ENCODE measurements around the gene AMOTL1.

Gene AMOTL1

GRCh38 chr11:94883878-94884277, 115.7 kb downstream of the AMOTL1 start:
- TF ChIP-seq, protein P1, sequence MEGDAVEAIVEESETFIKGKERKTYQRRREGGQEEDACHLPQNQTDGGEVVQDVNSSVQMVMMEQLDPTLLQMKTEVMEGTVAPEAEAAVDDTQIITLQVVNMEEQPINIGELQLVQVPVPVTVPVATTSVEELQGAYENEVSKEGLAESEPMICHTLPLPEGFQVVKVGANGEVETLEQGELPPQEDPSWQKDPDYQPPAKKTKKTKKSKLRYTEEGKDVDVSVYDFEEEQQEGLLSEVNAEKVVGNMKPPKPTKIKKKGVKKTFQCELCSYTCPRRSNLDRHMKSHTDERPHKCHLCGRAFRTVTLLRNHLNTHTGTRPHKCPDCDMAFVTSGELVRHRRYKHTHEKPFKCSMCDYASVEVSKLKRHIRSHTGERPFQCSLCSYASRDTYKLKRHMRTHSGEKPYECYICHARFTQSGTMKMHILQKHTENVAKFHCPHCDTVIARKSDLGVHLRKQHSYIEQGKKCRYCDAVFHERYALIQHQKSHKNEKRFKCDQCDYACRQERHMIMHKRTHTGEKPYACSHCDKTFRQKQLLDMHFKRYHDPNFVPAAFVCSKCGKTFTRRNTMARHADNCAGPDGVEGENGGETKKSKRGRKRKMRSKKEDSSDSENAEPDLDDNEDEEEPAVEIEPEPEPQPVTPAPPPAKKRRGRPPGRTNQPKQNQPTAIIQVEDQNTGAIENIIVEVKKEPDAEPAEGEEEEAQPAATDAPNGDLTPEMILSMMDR (IDR thresholded peaks at IDR 0.05; ENCODE audit: low read depth, low read length): no peak
- no peak for DNase-seq
- Histone ChIP-seq H3K36me3 (peaks cover 11% of the 10 kb centered on the region), H3K4me3 (ENCODE audit: low read depth, low read length) (no peak overlapping the region), H3K9me3 (ENCODE audit: severe bottlenecking) (no peaks in the 10 kb centered on the region), H3K27ac (0 out of 2 replicates have a peak overlapping the region, but pooled peaks have one; percentile 2), H3K27me3 (ENCODE audit: insufficient read depth, low read depth, severe bottlenecking) (no peaks in the 10 kb centered on the region)

- TF ChIP-seq, protein P1 (IDR thresholded peaks at IDR 0.05; ENCODE audit: low read depth, low read length): no peak
- DNase-seq: peak; percentile 33
- Histone ChIP-seq H3K4me3 (ENCODE audit: low read depth, low read length) (no peak overlapping the region), H3K27me3 (ENCODE audit: insufficient read depth, low read depth, severe bottlenecking) (no peaks in the 10 kb centered on the region), H3K36me3 (peaks cover 8% of the 10 kb centered on the region), H3K9me3 (ENCODE audit: severe bottlenecking) (no peaks in the 10 kb centered on the region), H3K27ac (peak overlapping the region; percentile 22; the same call in 1 of the 2 replicates)
Measured at GRCh38 chr11:94884376-94884775, 116.2 kb downstream of the AMOTL1 start.

GRCh38 chr11:94885133-94885532, 117.0 kb downstream of the AMOTL1 start:
- Histone ChIP-seq H3K4me3 (ENCODE audit: low read depth, low read length) (no peak overlapping the region), H3K27me3 (ENCODE audit: insufficient read depth, low read depth, severe bottlenecking) (no peaks in the 10 kb centered on the region), H3K9me3 (ENCODE audit: severe bottlenecking) (no peaks in the 10 kb centered on the region), H3K36me3 (peaks cover 5% of the 10 kb centered on the region), H3K27ac (peak overlapping the region; percentile 22; the same call in 1 of the 2 replicates)
- peak; percentile 19 for DNase-seq
- TF ChIP-seq, protein P1 (IDR thresholded peaks at IDR 0.05; ENCODE audit: low read depth, low read length): no peak

DNA sequence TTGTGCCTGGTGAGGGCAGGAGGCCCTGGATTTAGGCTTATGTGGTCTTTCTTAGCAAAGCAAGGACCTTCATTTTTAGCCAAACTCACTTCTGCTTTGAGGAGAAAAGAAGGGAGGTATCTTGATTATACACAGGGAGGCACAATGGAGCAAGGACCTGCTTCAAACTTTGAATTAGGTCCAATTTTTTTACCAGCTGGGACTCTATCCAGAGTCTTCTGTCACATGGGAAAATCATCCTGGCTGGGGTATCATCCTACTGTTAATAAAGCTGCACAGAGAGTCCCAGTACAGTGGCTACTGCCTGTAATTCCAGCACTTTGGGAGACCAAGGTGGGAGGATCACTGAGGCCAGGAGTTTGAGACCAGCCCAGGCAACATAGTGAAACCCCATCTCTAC, 117.4 kb downstream of the AMOTL1 start:
- DNase-seq: no peak
- H3K27ac ChIP-seq: no peak overlapping the region
- TF ChIP-seq, protein P1 (IDR thresholded peaks at IDR 0.05; ENCODE audit: low read depth, low read length): no peak
- peaks cover under 1% of the 10 kb centered on the region for H3K36me3 ChIP-seq
- no peaks in the 10 kb centered on the region for H3K9me3 ChIP-seq (ENCODE audit: severe bottlenecking)
- no peak overlapping the region for H3K4me3 ChIP-seq (ENCODE audit: low read depth, low read length)
- no peaks in the 10 kb centered on the region for H3K27me3 ChIP-seq (ENCODE audit: insufficient read depth, low read depth, severe bottlenecking)

GRCh38 chr11:94888204-94888603, 120.0 kb downstream of the AMOTL1 start:
- Histone ChIP-seq H3K9me3 (ENCODE audit: severe bottlenecking) (no peaks in the 10 kb centered on the region), H3K27me3 (ENCODE audit: insufficient read depth, low read depth, severe bottlenecking) (no peaks in the 10 kb centered on the region), H3K27ac (no peak overlapping the region), H3K4me3 (ENCODE audit: low read depth, low read length) (no peak overlapping the region), H3K36me3 (no peaks in the 10 kb centered on the region)
- TF ChIP-seq, protein P1 (IDR thresholded peaks at IDR 0.05; ENCODE audit: low read depth, low read length): no peak
- no peak for DNase-seq

DNA sequence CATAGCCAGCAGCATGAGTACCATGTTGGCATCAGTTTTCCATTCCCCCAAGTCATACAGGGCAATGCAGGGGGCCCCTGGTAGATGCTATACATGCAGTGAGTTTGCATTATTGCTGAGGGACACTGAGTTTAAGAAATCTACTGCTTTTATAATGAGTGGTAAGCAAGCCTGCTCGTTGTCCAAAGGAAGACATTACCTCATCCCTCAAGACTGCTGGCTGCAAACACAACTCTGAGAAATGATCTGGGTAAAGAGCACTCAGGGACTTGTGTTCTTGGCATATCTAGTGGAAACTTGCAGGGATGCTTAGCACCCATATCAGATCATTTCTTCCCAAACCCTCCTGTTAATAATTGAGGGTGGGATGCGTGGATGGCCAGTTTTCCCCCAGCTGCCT, 127.3 kb downstream of the AMOTL1 start:
- TF ChIP-seq, protein P1 (IDR thresholded peaks at IDR 0.05; ENCODE audit: low read depth, low read length): no peak
- no peaks in the 10 kb centered on the region for H3K36me3 ChIP-seq
- no peak for DNase-seq

More for the DNA sequence above, 127.3 kb downstream of the AMOTL1 start:
- Histone ChIP-seq H3K27ac (no peak overlapping the region), H3K9me3 (ENCODE audit: severe bottlenecking) (no peaks in the 10 kb centered on the region), H3K27me3 (ENCODE audit: insufficient read depth, low read depth, severe bottlenecking) (no peaks in the 10 kb centered on the region), H3K4me3 (ENCODE audit: low read depth, low read length) (no peak overlapping the region)
